GM12878 (cell line): Measurements from ENCODE around the gene PEX16.

Source experiments
- CTCF ChIP-seq, 3 experiments: IDR thresholded peaks in 2 of 3; conservative IDR thresholded peaks in 1 of 3; 2 replicates each; pipeline ENCODE4 v1.5.1; 2011; ENCODE audit warnings: low read depth in 3 of 3, low read length in 3 of 3, mild to moderate bottlenecking in 3 of 3, control low read depth in 2 of 3, moderate library complexity in 2 of 3, inconsistent platforms in 1 of 3, mixed read lengths in 1 of 3; ENCODE audit not compliant: control insufficient read depth in 2 of 3, insufficient read depth in 1 of 3; ENCODE audit errors: extremely low read depth in 1 of 3
- EP300 ChIP-seq, 2 experiments: fragments of 150-350 bp in 1 of 2; IDR thresholded peaks; 2 replicates each; pipeline ENCODE4 v1.6.1; 2011 to 2012; ENCODE audit warnings: low read depth in 2 of 2, low read length in 2 of 2, borderline replicate concordance in 1 of 2, improper control_type of control experiment in 1 of 2, inconsistent platforms in 1 of 2; ENCODE audit not compliant: control insufficient read depth in 1 of 2
- EZH2 ChIP-seq: IDR thresholded peaks from 2 replicates; pipeline ENCODE4 v1.6.1; 2012; ENCODE audit warnings: low read depth, mild to moderate bottlenecking, control low read depth, inconsistent platforms, low read length, borderline replicate concordance; ENCODE audit not compliant: control insufficient read depth
- FOXM1 ChIP-seq: IDR thresholded peaks from 2 replicates; pipeline ENCODE4 v1.6.1; 2012; ENCODE audit warnings: low read depth, mild to moderate bottlenecking, inconsistent platforms, low read length, moderate library complexity
- MTA2 ChIP-seq: fragments of 450-650 bp; IDR thresholded peaks from 2 replicates; pipeline ENCODE4 v1.6.1; 2016; ENCODE audit warnings: low read depth, mild to moderate bottlenecking, moderate library complexity
- NR2F1 ChIP-seq: fragments of 450-650 bp; conservative IDR thresholded peaks from 2 replicates; pipeline ENCODE4 v1.6.1; 2017; ENCODE audit warnings: mild to moderate bottlenecking
- PML ChIP-seq: IDR thresholded peaks from 2 replicates; pipeline ENCODE4 v1.6.1; 2012; ENCODE audit warnings: low read length, inconsistent platforms
- POLR2A ChIP-seq: IDR thresholded peaks from 2 replicates; pipeline ENCODE4 v1.6.1; 2011; ENCODE audit warnings: low read depth, mild to moderate bottlenecking, low read length
- POLR2AphosphoS5 ChIP-seq: IDR thresholded peaks from 2 replicates; pipeline ENCODE4 v1.6.1; 2011; ENCODE audit warnings: mild to moderate bottlenecking, low read length, inconsistent platforms
- SIN3A ChIP-seq: IDR thresholded peaks from 2 replicates; pipeline ENCODE4 v1.6.1; 2012; ENCODE audit warnings: low read depth, low read length, improper control_type of control experiment
- SP1 ChIP-seq: IDR thresholded peaks from one replicate; pipeline ENCODE4 v1.6.1; 2011; ENCODE audit warnings: low read depth, low read length
- TCF7 ChIP-seq: IDR thresholded peaks from 2 replicates; pipeline ENCODE4 v1.6.1; 2014; ENCODE audit warnings: antibody characterized with exemption, borderline replicate concordance
- ZBTB33 ChIP-seq: fragments of 450-650 bp; IDR thresholded peaks from 2 replicates; pipeline ENCODE4 v1.6.1; 2017; ENCODE audit warnings: mild to moderate bottlenecking

- TF ChIP-seq POLR2AphosphoS5, result no peak
- TF ChIP-seq FOXM1, result no peak
- TF ChIP-seq CTCF (IDR thresholded peaks at IDR 0.05 in 2 of 3, conservative IDR thresholded peaks at IDR 0.05 in 1 of 3; ENCODE audit: control insufficient read depth in 2 of 3, extremely low read depth in 1 of 3, insufficient read depth in 1 of 3, low read depth in 3 of 3, low read length in 3 of 3), result no peak
- no peak for TF ChIP-seq MTA2
- TF ChIP-seq ZBTB33, result no peak
- TF ChIP-seq EZH2, result no peak
- TF ChIP-seq SP1, result no peak
- TF ChIP-seq TCF7, result no peak
- peak; percentile 34; the same call in 1 of the 2 replicates for TF ChIP-seq POLR2A
- no peak for TF ChIP-seq NR2F1
- TF ChIP-seq EP300 (IDR thresholded peaks at IDR 0.05; ENCODE audit: borderline replicate concordance in 1 of 2, control insufficient read depth in 1 of 2, low read depth in 2 of 2, low read length in 2 of 2), result no peak
- TF ChIP-seq SIN3A, result no peak
- no peak for TF ChIP-seq PML
Measured at GRCh38 chr11:45913942-45914635, 3.6 kb downstream of the PEX16 start.
